Measurements from ENCODE around the gene SLC19A2.
A peak's percentile ranks its signal among the peaks of the same experiment; 100 is the strongest.
"Not testable (repeated sequence)": the region's sequence is repeated elsewhere in the genome, so short reads cannot be mapped to it uniquely, and the experiment has no call there.

The SLC19A2 gene
- total RNA-seq: 12.8 reads per million, percentile 37 among the genes with 10 or more reads in this experiment

- DNase-seq: peak; percentile 92
Measured at GRCh38 chr1:169485431-169486280, at the start of gene SLC19A2. TSS of gene SLC19A2 (minus strand) at chr1:169485944. CDS start at chr1:169485766, 178 bp downstream.

- no peak for DNase-seq
Measured at GRCh38 chr1:169534653-169535052, 48.9 kb upstream of the SLC19A2 start.

GRCh38 chr1:169533528-169534190 lies 47.9 kb upstream of the SLC19A2 start:
- not testable (repeated sequence) for DNase-seq

- no peak for DNase-seq
Measured at GRCh38 chr1:169530448-169530847, 44.7 kb upstream of the SLC19A2 start.

- DNase-seq: no peak
Measured at GRCh38 chr1:169529068-169529642, 43.4 kb upstream of the SLC19A2 start.

GRCh38 chr1:169528215-169529067 lies 42.7 kb upstream of the SLC19A2 start:
- no peak for DNase-seq

- no peak for DNase-seq
Measured at GRCh38 chr1:169527451-169528214, 41.9 kb upstream of the SLC19A2 start.

- no peak for DNase-seq
Measured at GRCh38 chr1:169527001-169527400, 41.3 kb upstream of the SLC19A2 start.

- no peak for DNase-seq
Measured at GRCh38 chr1:169526120-169526832, 40.5 kb upstream of the SLC19A2 start.

- no peak for DNase-seq
Measured at GRCh38 chr1:169525391-169525790, 39.6 kb upstream of the SLC19A2 start.

- no peak for DNase-seq
Measured at GRCh38 chr1:169523904-169524303, 38.2 kb upstream of the SLC19A2 start.

GRCh38 chr1:169521226-169521625 lies 35.5 kb upstream of the SLC19A2 start:
- DNase-seq: no peak

GRCh38 chr1:169517558-169518186 lies 31.9 kb upstream of the SLC19A2 start:
- no peak for DNase-seq

GRCh38 chr1:169515641-169516040 lies 29.9 kb upstream of the SLC19A2 start:
- no peak for DNase-seq

- no peak for DNase-seq
Measured at GRCh38 chr1:169514566-169515270, 29.0 kb upstream of the SLC19A2 start.

- no peak for DNase-seq
Measured at GRCh38 chr1:169513208-169513607, 27.5 kb upstream of the SLC19A2 start.

- no peak for DNase-seq
Measured at GRCh38 chr1:169511316-169512005, 25.7 kb upstream of the SLC19A2 start.

- DNase-seq: no peak
Measured at GRCh38 chr1:169510060-169510459, 24.3 kb upstream of the SLC19A2 start.

GRCh38 chr1:169509354-169509753 lies 23.6 kb upstream of the SLC19A2 start:
- DNase-seq: no peak

Measured in effector CD4-positive, alpha-beta T cell (primary cell).